GM10248 (cell line): ENCODE data around the gene PAQR5.

Experiments used
- CTCF ChIA-PET: fragments of 300-600 bp; sonication (Branson Sonifier 250); formaldehyde crosslinking; extraction: SDS; loops from one replicate; lab custom pipeline; 2021; ENCODE audit warnings: antibody characterized with exemption; lab: Yijun Ruan, JAX
- POLR2A ChIA-PET: fragments of 350-650 bp; sonication (Branson Sonifier 250); formaldehyde crosslinking; extraction: SDS; loops from one replicate; lab custom pipeline; 2020; ENCODE audit warnings: antibody characterized with exemption; lab: Yijun Ruan, JAX
- DNase-seq: peaks from one replicate; pipeline ENCODE4 v3.0.0; 2012; ENCODE audit errors: extremely low spot score
- TF ChIP-seq, protein P1 (sequence below): IDR thresholded peaks from 2 replicates; pipeline ENCODE4 v1.5.1; 2012; ENCODE audit warnings: mild to moderate bottlenecking, low read depth; ENCODE audit errors: extremely low read depth, missing control alignments, control extremely low read depth

The PAQR5 gene

DNA sequence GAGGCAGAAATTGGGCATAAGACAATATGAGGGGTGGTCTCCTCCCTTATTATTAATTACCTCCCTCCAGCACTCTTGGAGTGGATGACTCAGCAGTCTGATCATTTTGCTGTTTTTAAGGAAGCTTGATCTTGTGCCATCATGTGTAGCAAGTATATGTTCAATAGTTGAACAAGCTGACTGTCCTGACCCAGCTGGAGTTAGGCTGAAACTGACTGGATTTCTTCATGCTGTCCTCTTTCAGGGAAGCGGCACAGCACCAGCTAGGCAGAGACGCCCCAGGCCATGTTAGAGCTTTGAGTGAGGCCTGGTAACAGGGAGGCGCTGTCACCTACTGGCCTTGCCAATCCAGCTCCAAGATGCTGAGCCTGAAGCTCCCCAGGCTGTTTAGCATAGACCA lies 61.0 kb downstream of the PAQR5 start:
- TF ChIP-seq, protein P1, sequence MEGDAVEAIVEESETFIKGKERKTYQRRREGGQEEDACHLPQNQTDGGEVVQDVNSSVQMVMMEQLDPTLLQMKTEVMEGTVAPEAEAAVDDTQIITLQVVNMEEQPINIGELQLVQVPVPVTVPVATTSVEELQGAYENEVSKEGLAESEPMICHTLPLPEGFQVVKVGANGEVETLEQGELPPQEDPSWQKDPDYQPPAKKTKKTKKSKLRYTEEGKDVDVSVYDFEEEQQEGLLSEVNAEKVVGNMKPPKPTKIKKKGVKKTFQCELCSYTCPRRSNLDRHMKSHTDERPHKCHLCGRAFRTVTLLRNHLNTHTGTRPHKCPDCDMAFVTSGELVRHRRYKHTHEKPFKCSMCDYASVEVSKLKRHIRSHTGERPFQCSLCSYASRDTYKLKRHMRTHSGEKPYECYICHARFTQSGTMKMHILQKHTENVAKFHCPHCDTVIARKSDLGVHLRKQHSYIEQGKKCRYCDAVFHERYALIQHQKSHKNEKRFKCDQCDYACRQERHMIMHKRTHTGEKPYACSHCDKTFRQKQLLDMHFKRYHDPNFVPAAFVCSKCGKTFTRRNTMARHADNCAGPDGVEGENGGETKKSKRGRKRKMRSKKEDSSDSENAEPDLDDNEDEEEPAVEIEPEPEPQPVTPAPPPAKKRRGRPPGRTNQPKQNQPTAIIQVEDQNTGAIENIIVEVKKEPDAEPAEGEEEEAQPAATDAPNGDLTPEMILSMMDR = no peak
- ChIA-PET POLR2A (no interaction called here), CTCF (no interaction called here)
- no peak for DNase-seq

- CTCF ChIA-PET = no interaction called here
- DNase-seq = no peak
- TF ChIP-seq, protein P1 = no peak
- POLR2A ChIA-PET = no interaction called here
Measured at GRCh38 chr15:69360642-69361041, 61.9 kb downstream of the PAQR5 start.

DNA sequence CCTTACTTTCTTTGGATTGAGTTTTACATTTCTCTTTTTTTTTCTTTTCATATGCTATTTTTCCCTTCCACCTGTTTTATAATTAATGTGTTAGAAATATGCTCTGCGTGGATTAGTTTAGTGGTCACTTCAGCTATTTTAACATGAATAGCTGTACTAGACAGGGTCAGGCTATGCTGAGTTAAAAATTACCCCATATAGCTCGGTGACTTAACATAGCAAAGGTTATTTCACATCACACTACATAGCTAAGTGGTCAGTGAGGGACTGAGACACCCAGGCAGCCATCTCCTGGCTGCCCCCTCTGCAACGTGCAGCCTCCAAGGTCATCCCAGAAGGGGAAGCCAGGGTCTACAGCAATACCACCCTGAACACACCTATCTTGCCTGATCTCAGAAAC lies 68.5 kb downstream of the PAQR5 start:
- no peak for DNase-seq
- ChIA-PET POLR2A (no interaction called here), CTCF (interaction anchor here (1.3 kb wide), 1 partner anchor 37 kb away, joined by 3 read pairs; no protein-coding TSS in a partner anchor)
- TF ChIP-seq, protein P1 = no peak

DNA sequence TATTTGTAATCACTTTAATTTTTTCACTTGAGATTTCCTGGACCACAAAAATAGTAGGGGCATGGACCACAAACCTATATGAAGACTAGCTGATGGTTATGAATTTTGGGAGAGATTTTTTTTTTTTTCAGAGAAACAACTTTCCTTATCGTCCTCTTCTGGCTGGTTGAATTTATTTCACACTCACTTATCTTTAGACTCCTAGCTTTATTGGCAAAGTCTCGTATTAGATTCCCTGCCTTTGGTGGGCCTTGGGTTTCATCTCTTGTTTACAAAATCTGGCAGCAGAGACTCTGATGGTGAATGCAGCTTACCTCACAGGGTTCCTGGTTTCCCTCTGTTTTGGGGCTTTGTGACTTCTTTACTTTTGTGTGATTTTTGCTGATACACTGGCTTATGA lies 70.9 kb downstream of the PAQR5 start:
- TF ChIP-seq, protein P1 = no peak
- ChIA-PET CTCF (interaction anchor here (2.4 kb wide), 1 partner anchor 25 kb away, joined by 9 read pairs; no protein-coding TSS in a partner anchor), POLR2A (no interaction called here)
- no peak for DNase-seq

GRCh38 chr15:69373406-69373805 lies 74.7 kb downstream of the PAQR5 start:
- CTCF ChIA-PET = no interaction called here
- TF ChIP-seq, protein P1 = no peak
- no peak for DNase-seq
- POLR2A ChIA-PET = no interaction called here

DNA sequence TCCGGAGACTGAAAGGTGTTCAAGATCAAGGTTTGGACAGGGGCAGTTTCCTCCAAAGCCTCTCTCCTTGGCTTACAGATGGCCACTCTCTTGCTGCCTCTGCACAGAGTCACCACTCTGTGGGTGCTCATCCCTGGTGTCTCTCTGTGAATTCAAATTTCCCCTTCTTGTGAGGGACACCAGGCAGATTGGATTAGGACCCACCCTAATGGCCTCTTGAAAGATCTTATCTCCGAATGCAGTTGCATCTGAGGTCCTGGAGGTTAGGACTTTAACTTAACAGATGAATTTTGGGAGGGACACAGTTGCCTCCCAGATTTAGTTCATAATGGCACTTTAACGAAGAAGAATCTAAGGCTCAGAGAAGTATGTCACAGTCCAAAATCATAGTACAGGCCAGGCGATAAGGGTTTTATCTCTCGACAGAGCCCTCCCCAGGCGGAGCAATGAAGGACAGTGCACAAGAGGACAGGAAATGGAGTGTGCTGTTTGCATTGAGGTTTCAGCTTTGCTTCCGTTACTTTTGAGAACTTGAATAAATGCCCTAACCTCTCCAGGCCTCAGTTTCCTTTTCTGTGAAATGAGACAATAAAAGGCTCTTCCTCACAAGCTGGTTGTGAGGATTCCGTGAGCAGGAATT lies 76.6 kb downstream of the PAQR5 start:
- TF ChIP-seq, protein P1 = no peak
- DNase-seq = no peak
- ChIA-PET CTCF (interaction anchor here (1.1 kb wide), 1 partner anchor 20 kb away, joined by 4 read pairs; no protein-coding TSS in a partner anchor), POLR2A (no interaction called here)
